NCI-H2107 treated with DMSO at 0.1 percent for 48 hours (cell line): ENCODE data around the gene SLC7A10.
A peak's percentile ranks its signal among the peaks of the same experiment; 100 is the strongest.

ENCODE experiments used
- DNase-seq: peaks from one replicate; lab custom pipeline; 2025; ENCODE audit not compliant: unreplicated experiment; lab: John Stamatoyannopoulos, UW

The SLC7A10 gene

GRCh38 chr19:33225458-33225926 lies at the start of gene SLC7A10:
Gene SLC7A10 (minus strand): TSS chr19:33225850. CDS start chr19:33225703, 147 bp downstream.
- no peak for DNase-seq

DNA sequence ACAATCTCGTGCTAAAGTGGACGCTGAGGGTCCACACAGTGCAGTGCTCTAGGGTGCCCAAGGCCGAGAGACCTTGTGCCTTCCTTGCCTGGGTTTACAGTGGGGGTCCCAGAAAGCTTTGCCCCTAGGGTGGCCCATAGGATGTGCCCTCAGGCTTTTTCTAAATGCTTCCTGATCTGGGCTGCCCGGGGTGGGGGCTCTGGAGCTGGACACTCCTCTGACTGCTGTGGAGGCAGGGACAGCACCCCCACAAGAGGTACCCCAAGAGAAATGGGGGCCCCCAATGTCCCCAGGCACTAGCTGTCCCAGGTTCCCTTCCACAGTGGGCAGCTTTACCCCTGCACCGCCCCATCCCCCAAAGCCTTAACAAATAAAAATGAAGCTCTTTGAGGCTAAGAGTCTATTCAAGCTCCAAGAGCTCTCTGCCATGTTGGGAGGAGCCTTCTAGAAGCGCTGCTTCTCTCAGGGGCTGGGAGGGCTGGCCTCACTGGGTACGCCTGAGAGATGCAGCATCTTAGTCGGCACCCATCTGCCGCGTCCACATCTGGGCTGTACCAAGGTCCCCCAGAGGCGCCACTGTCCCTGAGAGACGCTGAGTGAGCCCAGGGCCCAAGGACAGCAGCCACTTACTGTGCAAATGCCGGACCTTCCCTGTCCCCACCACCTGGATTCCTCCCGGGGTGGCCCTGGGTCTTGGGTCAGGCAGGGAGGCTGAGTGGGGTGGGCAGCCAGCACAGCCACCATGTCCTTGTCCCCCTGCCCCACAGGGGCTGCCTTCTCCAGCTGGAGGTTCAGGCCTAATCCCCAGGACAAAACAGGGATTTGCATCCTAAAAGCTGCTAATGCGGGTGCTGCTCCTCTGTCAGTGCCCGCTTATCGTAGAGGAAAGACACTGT lies 49.3 kb upstream of the SLC7A10 start:
- no peak for DNase-seq

- peak; percentile 52 for DNase-seq
These were observed 48.4 kb upstream of the SLC7A10 start for GRCh38 chr19:33273881-33274662.

- no peak for DNase-seq
These were observed 47.6 kb upstream of the SLC7A10 start for GRCh38 chr19:33273065-33273736.

DNA sequence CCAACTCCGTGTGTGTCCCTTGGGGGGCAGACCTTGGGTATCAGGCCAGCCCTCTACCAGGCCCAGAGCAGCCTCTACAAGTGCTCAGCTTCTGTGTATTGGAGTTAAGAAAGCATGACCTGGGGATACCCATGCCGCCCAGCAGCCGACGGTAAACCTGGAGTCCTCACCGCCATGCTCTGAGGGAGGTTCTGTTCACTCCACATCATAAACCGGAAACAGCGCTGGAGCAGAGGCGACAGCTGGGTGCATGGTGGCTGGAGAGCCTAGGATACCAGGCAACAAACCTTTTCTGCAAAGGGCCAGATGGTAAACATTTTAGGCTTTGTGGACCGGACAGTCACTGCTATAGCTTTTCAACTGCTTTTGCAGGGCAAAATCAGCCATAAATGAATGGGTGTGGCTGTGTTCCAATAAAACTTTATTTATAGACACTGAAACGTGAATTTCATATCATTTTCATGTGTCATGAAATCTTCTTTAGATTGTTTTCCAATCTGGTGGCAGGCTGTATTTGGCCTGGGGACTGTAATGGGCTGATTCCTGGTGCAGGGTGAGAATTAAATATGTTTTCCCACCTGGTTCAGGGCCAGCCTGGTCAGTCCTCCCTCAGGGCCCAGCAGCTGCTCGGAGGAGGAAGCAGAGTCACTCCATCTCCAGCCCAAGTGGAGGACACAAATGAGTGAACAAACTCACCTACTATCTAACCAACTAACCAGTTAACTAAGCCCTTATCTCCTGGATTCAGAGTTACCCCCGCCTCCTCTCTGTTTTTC lies 45.8 kb upstream of the SLC7A10 start:
- no peak for DNase-seq

DNA sequence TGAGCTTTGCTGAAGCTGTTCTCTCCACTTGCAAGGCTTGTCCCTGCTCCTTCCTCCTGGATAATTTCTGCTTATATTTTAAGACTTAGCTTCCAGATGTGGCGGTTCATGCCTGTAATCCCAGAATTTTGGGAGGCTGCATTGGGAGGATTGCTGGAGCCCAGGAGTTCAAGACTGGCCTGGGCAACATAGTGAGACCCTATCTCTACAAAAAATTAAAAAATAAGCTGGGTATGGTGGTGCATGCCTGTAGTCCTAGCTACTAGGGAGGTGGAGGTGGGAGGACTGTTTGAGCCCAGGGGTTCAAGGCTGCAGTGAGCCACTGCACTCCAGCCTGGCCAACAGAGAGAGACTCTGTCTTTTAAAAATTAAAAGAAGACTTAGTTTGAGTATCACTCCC lies 45.1 kb upstream of the SLC7A10 start:
- no peak for DNase-seq

GRCh38 chr19:33269016-33269415 lies 43.4 kb upstream of the SLC7A10 start:
- DNase-seq = no peak

- no peak for DNase-seq
These were observed 42.7 kb upstream of the SLC7A10 start for GRCh38 chr19:33268162-33268991.

DNA sequence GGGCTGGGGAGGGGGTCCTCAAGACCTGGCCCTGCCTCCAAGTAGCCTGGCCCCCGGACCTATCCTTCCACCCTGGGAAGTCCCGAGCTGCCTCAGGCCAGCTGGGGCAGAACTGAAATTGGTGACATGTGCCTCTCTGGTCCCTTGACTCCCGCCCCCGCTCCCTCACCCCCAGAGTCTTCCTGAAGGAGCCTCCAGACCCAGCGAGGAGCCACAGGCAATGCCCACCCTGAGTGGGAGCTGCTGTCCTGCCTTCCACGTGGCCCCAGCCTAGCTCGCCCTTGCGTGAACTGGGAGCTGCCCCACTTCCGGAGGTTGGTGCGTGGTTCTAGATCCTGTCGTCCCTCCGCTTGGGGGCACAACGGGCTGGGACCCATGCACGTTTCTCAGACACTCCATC lies 42.1 kb upstream of the SLC7A10 start:
- DNase-seq = no peak

DNA sequence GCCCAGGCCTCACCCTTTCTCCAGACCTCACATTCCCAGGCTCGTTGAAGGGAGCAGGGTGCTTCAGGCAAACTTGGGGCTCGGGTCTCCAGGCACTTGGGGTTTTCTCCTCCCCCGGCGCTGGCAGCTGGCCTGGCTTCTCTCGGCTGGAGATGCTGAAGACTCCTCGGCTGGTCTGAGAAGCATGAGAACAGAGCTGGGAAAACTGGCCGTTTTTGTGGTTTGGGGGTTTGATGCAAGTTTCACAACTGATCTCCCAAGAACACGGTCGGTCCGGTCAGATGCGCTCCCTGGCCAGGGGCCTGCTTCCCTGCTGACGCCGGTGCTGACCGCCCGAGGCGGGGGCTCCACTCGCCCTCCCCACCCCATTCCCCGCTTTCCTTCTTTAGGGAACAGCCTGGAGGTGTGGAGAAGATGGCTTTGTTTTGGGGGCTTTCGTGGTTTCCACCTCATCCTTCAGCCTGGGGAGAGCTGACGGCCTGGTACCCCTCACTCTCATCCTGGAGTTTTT lies 41.4 kb upstream of the SLC7A10 start:
- DNase-seq = no peak

DNA sequence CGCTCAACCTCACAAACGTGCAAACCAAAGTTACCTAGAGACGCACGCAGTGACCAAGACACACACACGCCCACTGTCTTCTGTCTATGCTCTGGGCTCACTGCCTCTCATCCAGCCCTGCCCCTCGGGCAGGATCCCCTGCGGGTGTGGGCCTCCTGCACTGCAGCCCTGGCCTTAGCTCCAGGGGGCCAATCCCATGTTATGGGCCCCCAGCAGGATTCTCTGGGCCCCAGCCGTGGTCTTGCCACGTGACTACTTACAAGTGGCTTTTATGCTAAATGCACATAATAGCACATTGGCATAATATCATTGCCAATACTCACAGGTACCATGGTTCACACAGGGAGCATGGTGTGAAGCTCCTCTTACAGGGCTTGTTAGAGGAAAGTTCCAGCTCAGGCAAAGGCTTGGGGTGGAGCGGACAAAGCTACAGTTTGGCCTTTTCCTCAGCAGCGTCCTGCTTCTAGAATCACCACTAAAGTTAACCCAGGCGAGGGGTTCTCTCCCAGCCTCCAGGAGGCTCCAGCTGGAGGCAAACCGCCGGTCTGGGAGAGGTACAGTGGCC lies 39.3 kb upstream of the SLC7A10 start:
- DNase-seq = no peak

DNA sequence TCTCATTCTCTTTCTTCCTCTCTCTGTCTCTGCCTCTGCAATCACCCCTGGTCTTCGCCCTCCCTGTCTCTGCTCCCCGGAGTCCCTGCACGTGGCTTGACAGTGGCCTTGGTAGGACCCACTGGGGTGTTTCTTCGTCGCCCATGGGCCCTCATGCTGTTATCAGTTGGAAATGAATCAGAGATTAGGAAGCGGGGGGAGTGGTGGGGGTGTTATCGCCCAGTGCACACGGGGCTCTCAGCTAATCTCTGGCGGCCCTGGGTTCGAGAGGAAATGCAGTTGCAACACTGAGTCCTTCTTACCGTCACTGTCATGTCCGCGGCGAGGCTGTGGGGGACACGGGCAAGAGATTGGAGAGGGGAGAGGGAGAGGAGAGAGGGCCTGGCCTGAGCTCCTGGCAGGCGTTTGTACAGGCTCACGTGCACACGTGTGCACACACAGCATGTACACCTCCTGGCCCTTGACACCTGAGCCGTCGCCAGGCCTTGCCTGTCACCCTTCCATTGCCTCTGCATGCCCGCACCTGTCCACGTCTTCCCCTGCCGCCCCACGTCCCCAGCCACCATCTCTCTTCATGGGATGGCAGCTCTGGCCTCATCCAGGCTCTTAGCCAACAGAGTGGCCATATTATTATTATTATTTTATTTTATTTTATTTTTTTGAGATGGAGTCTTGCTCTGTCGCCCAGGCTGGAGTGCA lies 37.8 kb upstream of the SLC7A10 start:
- no peak for DNase-seq

- DNase-seq = no peak
These were observed 36.0 kb upstream of the SLC7A10 start for GRCh38 chr19:33261511-33262189.

DNA sequence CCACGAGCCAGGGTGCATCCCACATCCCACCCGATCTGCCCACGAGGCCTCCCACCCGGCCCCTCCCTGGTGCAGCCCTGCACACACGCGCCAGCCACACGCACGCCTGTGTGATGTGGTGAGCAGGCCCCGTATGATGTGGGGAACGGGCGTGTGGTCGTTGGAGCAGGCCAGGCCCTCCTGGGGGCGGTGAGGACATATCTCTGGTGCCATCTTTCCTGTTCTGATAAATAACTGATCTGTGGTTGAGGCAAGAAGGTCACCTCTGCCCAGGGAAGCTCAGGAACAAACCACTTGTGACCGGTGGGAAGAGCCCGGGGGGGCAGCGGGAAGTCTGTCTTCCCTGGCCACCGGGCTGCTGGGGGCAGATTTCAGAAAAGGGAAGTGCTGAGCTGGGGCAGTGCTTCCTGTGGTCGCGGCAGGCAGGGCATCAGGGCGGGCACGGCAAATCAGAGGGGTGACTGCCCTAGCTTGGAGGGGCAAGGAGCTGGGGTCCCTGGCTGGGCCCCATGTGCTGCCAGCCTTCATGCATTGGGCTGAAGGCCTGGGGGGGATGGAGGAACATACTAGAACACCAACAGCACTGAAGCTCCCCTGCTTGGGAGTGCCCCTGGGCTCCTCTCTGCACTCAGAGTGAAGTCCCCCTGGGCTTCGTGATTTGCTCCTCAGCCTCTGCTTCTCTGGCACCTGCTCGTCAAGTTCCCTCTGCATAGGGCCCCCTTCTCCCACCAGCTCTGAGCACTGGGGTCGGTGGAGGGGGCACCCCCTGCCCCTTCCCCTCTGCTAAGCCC lies 35.2 kb upstream of the SLC7A10 start:
- DNase-seq = no peak

GRCh38 chr19:33259539-33259938 lies 33.9 kb upstream of the SLC7A10 start:
- no peak for DNase-seq

DNA sequence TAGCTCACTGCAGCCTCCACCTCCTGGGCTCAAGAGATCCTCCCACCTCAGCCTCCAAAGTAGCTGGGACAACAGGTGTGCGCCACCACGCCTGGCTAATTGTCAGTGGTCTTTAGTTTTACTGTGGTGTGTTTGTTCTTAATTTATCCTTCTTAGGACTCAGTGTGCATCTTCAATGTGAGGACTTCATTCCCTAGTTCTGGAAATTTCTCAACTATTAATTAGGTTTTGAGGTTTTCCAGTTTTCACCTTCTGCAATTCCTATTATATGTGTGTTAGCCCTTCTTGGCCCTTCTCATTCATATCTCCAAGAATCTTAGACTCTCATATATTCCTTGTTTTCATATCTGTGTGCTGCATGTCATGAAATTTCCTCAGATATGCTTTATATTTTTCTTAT lies 32.2 kb upstream of the SLC7A10 start:
- DNase-seq = no peak

DNA sequence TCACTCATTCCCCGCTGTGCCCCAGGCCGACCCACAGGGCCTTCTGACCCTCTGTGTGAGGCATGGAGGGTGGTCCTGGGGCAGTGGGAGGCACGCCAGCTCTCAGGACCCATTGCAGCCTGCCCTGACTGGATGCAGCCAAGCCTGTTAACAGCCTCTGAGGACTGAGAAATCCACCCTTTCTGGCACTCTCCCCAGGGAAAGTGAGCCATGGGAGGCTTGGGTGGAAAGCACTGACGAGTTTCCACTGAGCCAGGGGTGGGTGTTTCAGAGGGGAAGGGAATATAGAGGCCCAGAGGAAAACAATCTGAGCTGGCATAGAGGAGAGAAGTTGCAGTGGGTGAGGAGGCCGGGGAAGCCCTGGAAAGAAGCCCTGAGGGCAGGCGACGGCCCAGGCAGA lies 30.6 kb upstream of the SLC7A10 start:
- DNase-seq = no peak
